Measurements from ENCODE around the gene FSTL4. TPM values are rescaled to one million over a fixed set of nuclear protein-coding genes. Genes with fewer than 3 reads are reported as not detected.

The FSTL4 gene
- total and polyA plus RNA-seq, 2 experiments from 2014 or later = 0.47 to 0.74 TPM

DNA sequence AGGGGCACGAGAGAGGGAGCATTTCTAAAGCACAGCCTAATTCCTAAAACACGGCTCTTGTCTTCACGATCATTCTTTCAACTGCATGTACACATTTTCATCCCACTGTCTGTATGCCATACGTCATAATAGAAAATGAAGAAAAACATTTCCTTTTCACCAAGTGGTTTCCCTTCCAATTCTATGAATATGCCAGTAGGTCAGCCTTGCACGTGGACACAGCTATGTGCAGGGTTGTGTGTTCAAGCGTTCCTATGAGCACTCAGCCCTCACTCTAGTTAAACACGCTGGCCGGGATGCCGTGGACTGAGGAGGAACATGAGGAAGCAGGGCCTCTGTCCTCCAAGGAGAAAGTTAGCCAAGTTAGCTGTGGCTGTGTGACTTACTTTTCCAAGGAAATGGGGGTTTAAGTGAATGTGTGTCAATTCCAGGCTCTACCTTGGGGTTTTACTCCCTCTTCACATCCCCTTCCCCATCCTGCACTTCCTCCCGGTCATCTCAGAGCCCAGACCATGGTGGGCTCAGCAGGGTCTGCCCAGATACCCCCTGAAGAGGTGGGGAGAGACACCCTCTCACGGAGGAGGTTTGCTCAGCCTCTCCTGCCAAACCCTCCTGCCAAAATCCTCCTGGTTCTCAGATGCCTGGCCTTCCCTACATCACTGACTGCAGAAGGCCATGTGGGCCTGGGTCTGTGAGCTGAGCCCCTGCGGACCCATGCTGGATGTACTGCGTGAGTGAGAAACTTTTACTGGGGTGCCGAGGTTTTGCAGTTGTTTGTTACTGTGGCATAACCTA is 230.6 kb downstream of the FSTL4 start:
- no peak overlapping the region for H3K4me2 ChIP-seq
- H3K9me2 ChIP-seq (replicated peaks; ENCODE audit: insufficient read depth) = no peaks in the 10 kb centered on the region
- H3K9me3 ChIP-seq (ENCODE audit: low read depth) = peaks cover 10% of the 10 kb centered on the region
- H3K27me3 ChIP-seq = no peaks in the 10 kb centered on the region
- 86% methylated on average over 14 of the region's 14 CpGs for WGBS (ENCODE audit: low lambda C conversion rate, missing lambda C conversion rate)
- DNase-seq (ENCODE audit: low spot score) = no peak
- H2AFZ ChIP-seq = no peak overlapping the region
- no peaks in the 10 kb centered on the region for H4K20me1 ChIP-seq (ENCODE audit: insufficient read depth, poor library complexity, severe bottlenecking)
- no peaks in the 10 kb centered on the region for H3K4me1 ChIP-seq (ENCODE audit: insufficient read depth)
- no peak overlapping the region for H3K4me3 ChIP-seq
- no peaks in the 10 kb centered on the region for H3K36me3 ChIP-seq (replicated peaks; ENCODE audit: insufficient read depth, low read depth)
- TF ChIP-seq EZH2phosphoT487 (IDR thresholded peaks at IDR 0.05; ENCODE audit: low read depth, severe bottlenecking, unreplicated experiment) (no peak), EZH2 (IDR thresholded peaks at IDR 0.05; ENCODE audit: borderline replicate concordance) (no peak)
- TF ChIP-seq, protein P1, sequence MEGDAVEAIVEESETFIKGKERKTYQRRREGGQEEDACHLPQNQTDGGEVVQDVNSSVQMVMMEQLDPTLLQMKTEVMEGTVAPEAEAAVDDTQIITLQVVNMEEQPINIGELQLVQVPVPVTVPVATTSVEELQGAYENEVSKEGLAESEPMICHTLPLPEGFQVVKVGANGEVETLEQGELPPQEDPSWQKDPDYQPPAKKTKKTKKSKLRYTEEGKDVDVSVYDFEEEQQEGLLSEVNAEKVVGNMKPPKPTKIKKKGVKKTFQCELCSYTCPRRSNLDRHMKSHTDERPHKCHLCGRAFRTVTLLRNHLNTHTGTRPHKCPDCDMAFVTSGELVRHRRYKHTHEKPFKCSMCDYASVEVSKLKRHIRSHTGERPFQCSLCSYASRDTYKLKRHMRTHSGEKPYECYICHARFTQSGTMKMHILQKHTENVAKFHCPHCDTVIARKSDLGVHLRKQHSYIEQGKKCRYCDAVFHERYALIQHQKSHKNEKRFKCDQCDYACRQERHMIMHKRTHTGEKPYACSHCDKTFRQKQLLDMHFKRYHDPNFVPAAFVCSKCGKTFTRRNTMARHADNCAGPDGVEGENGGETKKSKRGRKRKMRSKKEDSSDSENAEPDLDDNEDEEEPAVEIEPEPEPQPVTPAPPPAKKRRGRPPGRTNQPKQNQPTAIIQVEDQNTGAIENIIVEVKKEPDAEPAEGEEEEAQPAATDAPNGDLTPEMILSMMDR (IDR thresholded peaks at IDR 0.05; ENCODE audit: poor library complexity) = no peak
- H3K27ac ChIP-seq = no peak overlapping the region
- H3K79me2 ChIP-seq = no peaks in the 10 kb centered on the region

DNA sequence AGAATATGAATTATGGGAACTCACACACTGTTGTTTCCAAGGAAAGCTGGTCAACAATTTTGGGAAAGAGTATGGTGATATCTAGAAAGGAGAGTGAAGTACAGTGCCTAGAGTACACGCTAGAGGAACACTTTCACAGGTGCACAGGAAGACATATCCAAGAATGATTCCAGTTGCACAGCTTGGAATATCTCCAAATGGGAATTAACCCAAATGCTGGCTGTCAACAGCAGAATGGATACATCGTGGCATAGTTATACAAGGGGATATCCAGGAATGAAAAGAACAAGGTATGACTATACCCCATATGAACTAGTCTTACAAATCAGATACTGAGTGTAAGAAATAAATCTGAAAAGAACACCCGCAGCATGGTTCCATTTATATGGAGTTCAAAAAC is 231.3 kb downstream of the FSTL4 start:
- H3K27me3 ChIP-seq = no peaks in the 10 kb centered on the region
- no peak overlapping the region for H3K27ac ChIP-seq
- H3K4me1 ChIP-seq (ENCODE audit: insufficient read depth) = no peaks in the 10 kb centered on the region
- H3K79me2 ChIP-seq = no peaks in the 10 kb centered on the region
- TF ChIP-seq EZH2phosphoT487 (IDR thresholded peaks at IDR 0.05; ENCODE audit: low read depth, severe bottlenecking, unreplicated experiment) = no peak
- no peak for TF ChIP-seq EZH2 (IDR thresholded peaks at IDR 0.05; ENCODE audit: borderline replicate concordance)
- TF ChIP-seq, protein P1 (IDR thresholded peaks at IDR 0.05; ENCODE audit: poor library complexity) = no peak
- H3K4me2 ChIP-seq = no peak overlapping the region
- H3K4me3 ChIP-seq = no peak overlapping the region
- WGBS (ENCODE audit: low lambda C conversion rate, missing lambda C conversion rate) = 95% methylated on average over 3 of the region's 3 CpGs
- no peak overlapping the region for H2AFZ ChIP-seq
- no peak for DNase-seq (ENCODE audit: low spot score)
- no peaks in the 10 kb centered on the region for H4K20me1 ChIP-seq (ENCODE audit: insufficient read depth, poor library complexity, severe bottlenecking)
- no peaks in the 10 kb centered on the region for H3K9me2 ChIP-seq (replicated peaks; ENCODE audit: insufficient read depth)
- peaks cover 10% of the 10 kb centered on the region for H3K9me3 ChIP-seq (ENCODE audit: low read depth)
- H3K36me3 ChIP-seq (replicated peaks; ENCODE audit: insufficient read depth, low read depth) = no peaks in the 10 kb centered on the region

DNA sequence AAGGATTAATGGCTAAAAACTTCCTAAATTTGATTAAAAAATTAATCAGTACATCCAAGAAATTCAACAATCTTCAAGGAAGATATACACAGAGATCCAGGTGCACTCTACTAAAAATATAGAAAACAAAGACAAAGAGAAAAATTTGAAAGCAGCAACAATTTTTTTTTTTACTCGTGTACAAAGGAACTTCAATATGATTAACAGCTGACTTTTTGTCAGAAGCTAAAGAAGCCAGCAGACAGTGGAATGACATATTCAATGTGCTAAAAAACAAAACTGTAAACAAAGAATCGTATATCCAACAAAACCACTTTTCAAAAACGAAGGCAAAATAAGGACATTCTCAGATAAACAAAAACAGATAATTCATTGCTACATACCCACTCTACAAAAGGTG is 234.6 kb downstream of the FSTL4 start:
- Histone ChIP-seq H3K27ac (no peak overlapping the region), H3K36me3 (replicated peaks; ENCODE audit: insufficient read depth, low read depth) (no peaks in the 10 kb centered on the region), H3K4me2 (no peak overlapping the region), H3K4me1 (ENCODE audit: insufficient read depth) (no peaks in the 10 kb centered on the region), H3K9me2 (replicated peaks; ENCODE audit: insufficient read depth) (no peaks in the 10 kb centered on the region), H2AFZ (no peak overlapping the region), H3K4me3 (no peak overlapping the region), H3K27me3 (no peaks in the 10 kb centered on the region), H3K9me3 (ENCODE audit: low read depth) (peaks cover 10% of the 10 kb centered on the region), H4K20me1 (ENCODE audit: insufficient read depth, poor library complexity, severe bottlenecking) (no peaks in the 10 kb centered on the region), H3K79me2 (no peaks in the 10 kb centered on the region)
- 82% methylated on average over 3 of the region's 3 CpGs for WGBS (ENCODE audit: low lambda C conversion rate, missing lambda C conversion rate)
- no peak for DNase-seq (ENCODE audit: low spot score)
- TF ChIP-seq EZH2 (IDR thresholded peaks at IDR 0.05; ENCODE audit: borderline replicate concordance) = no peak
- TF ChIP-seq, protein P1 (IDR thresholded peaks at IDR 0.05; ENCODE audit: poor library complexity) = no peak
- no peak for TF ChIP-seq EZH2phosphoT487 (IDR thresholded peaks at IDR 0.05; ENCODE audit: low read depth, severe bottlenecking, unreplicated experiment)
